GM18507 (cell line): Measurements from ENCODE around the gene PCNX2.

Experiments
- DNase-seq: peaks from one replicate; pipeline ENCODE4 v3.0.0; 2011; ENCODE audit warnings: low read depth; ENCODE audit not compliant: insufficient read length; ENCODE audit errors: extremely low spot score
- FAIRE-seq: peaks from 2 replicates; lab custom pipeline; 2011; peaks lifted over from hg19 to GRCh38; lab: Jason Lieb, UNC

The PCNX2 gene, protein sequence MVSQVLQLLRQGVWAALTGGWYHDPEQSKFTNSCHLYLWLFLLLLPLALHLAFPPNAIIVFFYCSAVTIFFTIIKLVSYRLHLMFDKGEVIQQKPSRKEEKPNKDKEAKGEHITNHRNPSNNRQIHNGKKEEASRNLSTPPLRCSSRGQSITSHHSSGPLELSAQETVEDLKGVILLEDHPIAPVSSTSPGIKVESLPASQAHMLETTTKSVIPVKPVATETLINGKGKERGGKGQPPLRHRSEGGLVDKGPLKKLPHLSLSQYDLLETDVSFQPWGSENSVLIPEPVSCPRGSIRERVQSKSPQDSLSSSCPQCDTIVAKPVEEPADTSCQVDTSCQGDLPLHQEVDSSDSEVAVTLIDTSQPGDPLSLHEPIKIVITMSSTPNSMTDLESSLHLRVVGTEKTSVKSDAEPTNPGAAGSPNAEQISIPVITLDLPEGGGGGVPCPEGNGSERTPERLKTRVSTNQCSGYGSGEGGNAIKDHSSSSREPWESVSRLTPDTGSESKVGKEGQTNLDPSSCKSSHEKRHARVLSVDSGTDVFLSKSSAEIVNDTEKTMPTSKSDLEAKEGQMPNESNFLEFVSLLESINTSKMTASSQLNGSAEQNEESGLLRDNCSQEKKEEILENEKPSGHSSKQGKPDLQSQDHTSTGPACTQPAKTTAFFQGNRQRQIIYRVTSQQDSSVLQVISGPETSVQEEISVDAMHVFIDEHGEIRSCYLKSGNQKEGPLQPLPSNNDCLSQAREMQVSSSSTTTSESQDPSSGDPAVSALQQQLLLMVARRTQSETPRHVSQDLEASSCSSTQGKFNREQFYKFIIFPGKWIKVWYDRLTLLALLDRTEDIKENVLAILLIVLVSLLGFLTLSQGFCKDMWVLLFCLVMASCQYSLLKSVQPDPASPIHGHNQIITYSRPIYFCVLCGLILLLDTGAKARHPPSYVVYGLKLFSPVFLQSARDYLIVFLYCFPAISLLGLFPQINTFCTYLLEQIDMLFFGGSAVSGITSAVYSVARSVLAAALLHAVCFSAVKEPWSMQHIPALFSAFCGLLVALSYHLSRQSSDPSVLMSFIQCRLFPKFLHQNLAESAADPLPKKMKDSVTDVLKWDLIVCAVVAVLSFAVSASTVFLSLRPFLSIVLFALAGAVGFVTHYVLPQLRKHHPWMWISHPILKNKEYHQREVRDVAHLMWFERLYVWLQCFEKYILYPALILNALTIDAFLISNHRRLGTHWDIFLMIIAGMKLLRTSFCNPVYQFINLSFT (N-terminal part only)

GRCh38 chr1:233295237-233295974 lies at the start of gene PCNX2:
Gene PCNX2 (minus strand): TSS chr1:233295725. CDS start chr1:233295478, 247 bp downstream.
- FAIRE-seq, result peak; percentile 59
- DNase-seq, result peak; percentile 64

DNA sequence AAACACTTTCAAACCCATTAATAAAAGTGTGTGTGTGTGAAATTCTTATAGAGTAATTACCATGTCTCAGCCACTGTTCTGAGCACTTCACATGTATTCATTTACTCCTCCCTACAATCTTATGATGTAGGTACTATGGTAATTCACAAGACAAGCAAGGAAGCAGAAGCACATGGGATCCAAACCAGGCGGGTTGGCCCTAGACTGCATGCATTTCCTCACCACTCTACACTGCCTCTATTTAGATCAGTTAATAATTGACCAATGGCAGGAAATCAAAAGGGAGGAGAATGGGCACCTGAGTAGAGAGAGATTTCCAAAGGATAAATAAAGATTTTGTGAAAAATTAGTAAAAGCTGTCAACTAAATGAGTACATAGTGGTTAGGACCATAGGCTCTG lies 47.7 kb upstream of the PCNX2 start:
- DNase-seq, result no peak

GRCh38 chr1:233342086-233342485 lies 46.6 kb upstream of the PCNX2 start:
- no peak for FAIRE-seq
- no peak for DNase-seq

More for the DNA sequence above, 47.7 kb upstream of the PCNX2 start:
- no peak for FAIRE-seq

GRCh38 chr1:233340966-233341516 lies 45.5 kb upstream of the PCNX2 start:
- no peak for FAIRE-seq
- no peak for DNase-seq

DNA sequence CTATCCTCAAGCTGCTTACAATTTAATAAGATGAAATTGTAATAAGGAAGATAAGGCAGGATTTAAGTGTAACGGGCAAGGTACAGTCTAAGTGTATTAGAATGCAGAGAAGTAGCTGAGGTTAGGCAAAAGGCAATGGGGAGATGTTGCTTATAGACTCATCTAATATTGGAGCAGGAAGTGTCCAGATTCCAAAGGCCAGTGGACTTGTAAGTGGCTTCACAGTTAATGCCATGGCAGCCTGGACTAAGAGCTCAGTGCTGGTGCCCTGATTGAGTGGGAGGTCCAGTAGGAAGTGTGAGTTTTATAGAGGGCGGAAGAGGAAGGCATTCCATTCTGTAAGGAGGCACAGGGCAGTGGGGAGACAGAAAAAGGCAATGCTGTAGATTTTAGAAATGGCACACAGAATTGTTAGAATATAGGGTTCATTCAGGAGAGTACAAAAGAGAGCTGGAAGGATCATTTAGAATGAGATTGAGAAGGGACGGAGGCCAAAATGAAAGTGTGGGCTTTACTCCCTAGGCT lies 44.6 kb upstream of the PCNX2 start:
- no peak for FAIRE-seq
- no peak for DNase-seq

- no peak for FAIRE-seq
- DNase-seq, result no peak
Measured at GRCh38 chr1:233338102-233338501, 42.6 kb upstream of the PCNX2 start.

- no peak for FAIRE-seq
Measured at GRCh38 chr1:233337505-233337904, 42.0 kb upstream of the PCNX2 start.

GRCh38 chr1:233336554-233337456 lies 41.3 kb upstream of the PCNX2 start:
- FAIRE-seq, result no peak

More at GRCh38 chr1:233337505-233337904, 42.0 kb upstream of the PCNX2 start:
- DNase-seq, result no peak

DNA sequence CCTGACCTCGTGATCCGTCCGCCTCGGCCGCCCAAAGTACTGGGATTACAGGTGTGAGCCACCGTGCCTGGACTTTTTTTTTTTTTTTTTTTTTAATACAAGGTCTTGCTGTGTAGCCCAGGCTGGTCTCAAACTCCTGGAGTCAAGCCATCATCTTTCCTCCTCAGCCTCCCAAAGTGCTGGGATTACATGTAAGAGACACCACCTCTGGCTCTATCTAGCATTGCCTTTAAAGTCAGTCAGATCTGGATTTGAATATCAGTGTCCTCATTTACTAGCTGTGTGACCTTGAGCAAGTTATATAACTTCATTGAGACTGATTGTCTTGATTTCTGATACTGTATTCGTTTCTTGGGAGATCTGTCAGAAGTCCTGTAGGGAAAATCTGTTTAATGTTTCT lies 38.6 kb upstream of the PCNX2 start:
- FAIRE-seq (no peak), DNase-seq (no peak)

More at GRCh38 chr1:233336554-233337456, 41.3 kb upstream of the PCNX2 start:
- DNase-seq, result no peak

GRCh38 chr1:233333086-233333485 lies 37.6 kb upstream of the PCNX2 start:
- no peak for FAIRE-seq
- no peak for DNase-seq

GRCh38 chr1:233331676-233332519 lies 36.4 kb upstream of the PCNX2 start:
- FAIRE-seq, result no peak
- DNase-seq, result no peak

DNA sequence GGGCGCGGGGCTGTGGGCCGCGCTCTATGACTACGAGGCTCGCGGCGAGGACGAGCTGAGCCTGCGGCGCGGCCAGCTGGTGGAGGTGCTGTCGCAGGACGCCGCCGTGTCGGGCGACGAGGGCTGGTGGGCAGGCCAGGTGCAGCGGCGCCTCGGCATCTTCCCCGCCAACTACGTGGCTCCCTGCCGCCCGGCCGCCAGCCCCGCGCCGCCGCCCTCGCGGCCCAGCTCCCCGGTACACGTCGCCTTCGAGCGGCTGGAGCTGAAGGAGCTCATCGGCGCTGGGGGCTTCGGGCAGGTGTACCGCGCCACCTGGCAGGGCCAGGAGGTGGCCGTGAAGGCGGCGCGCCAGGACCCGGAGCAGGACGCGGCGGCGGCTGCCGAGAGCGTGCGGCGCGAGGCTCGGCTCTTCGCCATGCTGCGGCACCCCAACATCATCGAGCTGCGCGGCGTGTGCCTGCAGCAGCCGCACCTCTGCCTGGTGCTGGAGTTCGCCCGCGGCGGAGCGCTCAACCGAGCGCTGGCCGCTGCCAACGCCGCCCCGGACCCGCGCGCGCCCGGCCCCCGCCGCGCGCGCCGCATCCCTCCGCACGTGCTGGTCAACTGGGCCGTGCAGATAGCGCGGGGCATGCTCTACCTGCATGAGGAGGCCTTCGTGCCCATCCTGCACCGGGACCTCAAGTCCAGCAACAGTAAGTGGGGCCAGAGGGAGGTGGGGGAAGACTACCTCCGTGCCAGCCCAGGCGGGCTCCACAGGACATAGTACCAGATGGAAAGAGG lies 32.8 kb upstream of the PCNX2 start:
- no peak for FAIRE-seq

GRCh38 chr1:233327651-233328141 lies 32.2 kb upstream of the PCNX2 start, which contains the start of gene MAP3K21:
Gene MAP3K21 (plus strand): TSS chr1:233327724. CDS start chr1:233328029, 305 bp downstream.
- FAIRE-seq (no peak), DNase-seq (no peak)

More for the DNA sequence above, 32.8 kb upstream of the PCNX2 start:
- DNase-seq, result no peak

- peak; percentile 79 for FAIRE-seq
- peak; percentile 65 for DNase-seq
Measured at GRCh38 chr1:233326811-233327650, 31.5 kb upstream of the PCNX2 start.

- FAIRE-seq, result no peak
- no peak for DNase-seq
Measured at GRCh38 chr1:233326319-233326718, 30.8 kb upstream of the PCNX2 start.
